GM21447 (cell line): ENCODE data around the gene CLN3.
"Not testable (repeated sequence)": the region's sequence is repeated elsewhere in the genome, so short reads cannot be mapped to it uniquely, and the experiment has no call there.

Experiments
- ATAC-seq: cut with Tn5 transposase; IDR thresholded peaks from one replicate; pipeline ENCODE4 v1.9.1; 2021; ENCODE audit not compliant: unreplicated experiment

Gene CLN3

DNA sequence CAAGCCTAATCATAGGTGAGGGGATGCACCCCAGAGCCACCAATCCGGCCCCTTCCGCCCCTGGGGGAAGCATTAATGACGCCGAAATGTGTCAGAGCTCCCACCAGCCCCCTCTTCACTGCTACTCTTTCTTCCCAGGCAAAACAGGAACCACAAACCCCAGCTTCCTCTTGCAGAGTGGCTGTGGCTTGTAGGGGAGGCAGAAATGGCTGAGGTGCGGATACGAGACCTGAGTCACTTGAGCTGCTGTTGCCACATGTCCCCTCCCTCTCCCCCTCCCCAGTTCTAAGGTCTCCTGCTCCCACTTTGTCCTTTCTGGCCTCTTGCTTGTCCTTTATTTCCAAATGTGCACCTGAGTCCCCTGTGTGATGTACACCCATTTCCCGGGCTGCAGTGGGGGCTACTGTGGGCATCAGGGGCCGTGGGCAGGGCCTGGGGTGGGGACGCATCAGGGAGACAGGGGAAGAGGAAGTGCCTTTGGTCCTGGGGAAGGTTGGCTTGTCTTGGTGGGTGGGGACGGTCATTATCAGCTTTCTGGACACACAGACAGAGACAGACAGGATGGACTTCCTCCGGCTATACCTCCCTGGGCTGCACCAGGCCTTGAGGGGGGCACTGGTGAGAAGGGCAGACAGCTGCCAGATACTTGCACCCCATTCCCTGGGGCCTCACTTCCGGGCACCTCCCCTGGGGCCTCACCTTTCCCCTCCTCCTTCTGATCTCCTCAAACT lies 2.4 kb upstream of the CLN3 start, which contains the start of gene APOBR:
APOBR (plus strand) TSS at position 523 of the 731 bp plus-strand sequence; CDS start at position 562, 39 bp downstream.
- peak; percentile 64 for ATAC-seq

DNA sequence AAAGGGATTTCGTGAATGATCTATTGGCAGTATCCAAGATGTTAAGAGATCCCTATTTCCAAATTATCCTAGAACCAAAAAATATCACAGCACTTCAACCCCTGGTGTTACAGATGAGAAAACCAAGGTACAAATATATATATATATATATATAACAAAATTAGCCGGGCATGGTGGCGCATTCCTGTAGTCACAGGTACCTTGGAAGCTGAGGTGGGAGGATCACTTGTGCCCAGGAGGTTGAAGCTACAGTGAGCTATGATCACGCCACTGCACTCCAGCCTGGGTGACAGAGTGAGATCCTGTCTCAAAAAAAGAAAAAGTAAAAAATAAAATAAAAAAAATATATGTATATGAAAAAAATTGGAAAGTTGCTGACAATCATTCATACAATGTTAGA lies 637 bp upstream of the CLN3 start:
- no peak for ATAC-seq

DNA sequence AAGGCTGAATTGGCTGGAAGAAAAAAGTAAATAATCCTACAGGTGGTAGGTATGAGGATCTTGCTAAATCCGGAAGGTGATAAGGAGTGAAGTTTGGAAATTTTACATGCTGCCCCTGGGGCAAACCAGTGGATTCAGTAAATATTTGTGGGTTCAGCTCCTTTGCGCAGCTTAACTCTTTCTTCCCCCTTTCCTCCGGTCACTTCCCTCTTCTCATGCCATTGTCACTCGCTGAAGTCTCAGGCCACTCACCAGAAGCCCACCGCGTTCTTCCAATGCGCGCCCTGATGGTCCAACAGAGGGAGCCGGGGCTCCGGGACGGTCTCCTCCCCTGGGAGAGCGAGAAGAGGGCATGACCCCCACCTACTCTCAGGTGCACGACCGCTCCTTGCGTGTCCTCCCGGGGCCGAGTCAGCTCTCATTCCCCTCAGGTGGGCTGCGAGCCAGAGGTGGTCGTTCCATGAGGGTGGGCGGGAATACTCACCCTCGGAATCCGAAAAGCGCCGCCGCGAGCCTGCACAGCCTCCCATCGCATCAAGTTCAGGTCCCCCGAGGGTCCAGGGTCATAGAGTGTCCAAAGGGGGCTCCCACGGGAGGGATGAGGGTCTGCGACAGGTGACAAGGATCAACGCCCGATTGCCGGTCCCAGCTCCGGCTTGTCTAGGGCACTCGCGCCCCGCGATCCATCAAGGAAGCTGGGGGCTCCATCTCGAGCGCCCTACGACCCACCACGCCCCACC lies 474 bp downstream of the CLN3 start:
- no peak for ATAC-seq

DNA sequence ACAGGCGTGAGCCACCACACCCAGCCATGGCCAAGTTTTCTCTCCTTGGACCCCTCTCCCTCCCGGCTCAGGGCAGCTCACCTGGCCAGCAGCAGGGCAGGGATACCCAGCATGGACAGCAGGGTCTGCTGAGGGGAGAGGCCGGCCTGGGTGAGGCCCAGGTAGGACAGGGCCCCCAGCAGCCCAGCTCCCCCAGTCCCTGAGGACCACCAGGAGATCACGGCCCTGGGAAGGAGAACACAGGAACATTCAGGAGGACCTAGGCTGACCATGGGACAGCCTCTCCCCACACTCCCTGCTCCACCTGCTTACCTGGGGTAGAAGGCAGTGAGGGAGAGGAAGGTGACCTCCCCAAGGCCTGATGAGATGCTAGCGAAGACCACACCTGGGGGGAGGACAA lies 5.6 kb downstream of the CLN3 start:
- ATAC-seq, result no peak

DNA sequence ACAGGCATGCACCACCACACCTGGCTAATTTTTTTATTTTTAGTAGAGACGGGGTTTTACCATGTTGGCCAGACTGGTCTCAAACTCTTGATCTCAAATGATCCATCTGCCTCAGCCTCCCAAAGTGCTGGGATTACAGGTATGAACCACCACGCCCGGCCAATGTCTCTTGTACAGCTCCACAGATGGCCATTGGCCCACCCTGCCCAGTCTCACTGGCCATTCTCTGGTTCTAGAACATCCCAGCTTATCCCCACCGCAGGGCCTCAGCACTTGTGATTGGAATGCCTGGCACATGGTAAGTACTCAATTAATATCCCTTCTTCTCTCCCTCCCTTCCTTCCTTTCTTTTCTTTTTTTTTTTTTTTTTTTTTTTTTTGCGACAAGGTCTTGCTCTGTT lies 8.5 kb downstream of the CLN3 start:
- ATAC-seq, result not testable (repeated sequence)

DNA sequence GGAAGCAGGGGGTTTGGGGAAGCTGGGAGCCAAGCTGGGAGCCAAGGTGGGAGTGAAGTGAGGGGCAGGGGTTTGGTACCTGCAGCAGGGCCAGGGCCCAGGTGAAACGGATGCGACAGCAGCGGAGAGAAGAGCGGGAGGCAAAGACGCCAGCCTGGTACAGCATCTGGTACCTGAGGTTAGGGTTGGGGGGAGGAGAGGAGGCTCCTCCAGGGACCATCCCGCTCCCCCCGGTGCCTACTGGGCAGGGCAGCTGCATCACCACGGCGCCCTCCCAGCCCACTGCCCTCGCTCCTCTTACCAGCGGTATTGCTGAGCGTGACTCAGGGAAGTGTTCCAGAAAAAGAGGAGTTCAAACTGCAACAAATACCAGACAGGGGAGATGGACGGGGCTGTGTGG lies 9.8 kb downstream of the CLN3 start:
- no peak for ATAC-seq

DNA sequence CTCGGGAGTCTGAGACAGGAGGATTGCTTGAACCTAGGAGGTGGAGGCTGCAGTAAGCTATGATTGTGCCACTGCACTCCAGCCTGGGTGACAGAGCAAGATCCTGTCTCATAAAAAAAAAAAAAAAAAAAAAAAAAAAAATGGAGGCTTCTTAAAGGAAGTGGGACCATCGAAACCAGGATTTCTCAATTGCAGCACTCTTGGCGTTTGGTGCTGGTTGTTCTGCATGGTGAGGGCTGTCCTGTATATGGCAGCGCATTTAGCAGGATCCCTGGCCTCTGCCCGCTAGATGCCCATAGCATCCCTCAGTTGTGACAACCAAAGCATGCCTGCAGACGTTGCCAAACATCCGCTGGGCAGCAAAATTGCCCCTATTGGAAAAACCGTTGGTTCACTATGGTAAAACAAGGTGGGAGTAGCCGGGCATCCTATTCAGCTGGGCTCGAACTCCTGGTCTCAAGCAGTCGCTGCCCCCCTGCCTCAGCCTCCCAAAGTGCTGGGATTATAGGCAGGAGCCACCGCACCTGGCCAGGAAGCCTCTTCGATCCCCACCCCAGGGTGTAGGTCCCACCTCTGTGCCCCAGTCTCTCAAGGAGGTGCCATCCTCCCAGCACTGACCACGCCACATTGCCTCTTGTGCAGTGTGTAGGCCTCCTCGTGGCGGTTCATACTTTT lies 13.2 kb downstream of the CLN3 start:
- no peak for ATAC-seq

DNA sequence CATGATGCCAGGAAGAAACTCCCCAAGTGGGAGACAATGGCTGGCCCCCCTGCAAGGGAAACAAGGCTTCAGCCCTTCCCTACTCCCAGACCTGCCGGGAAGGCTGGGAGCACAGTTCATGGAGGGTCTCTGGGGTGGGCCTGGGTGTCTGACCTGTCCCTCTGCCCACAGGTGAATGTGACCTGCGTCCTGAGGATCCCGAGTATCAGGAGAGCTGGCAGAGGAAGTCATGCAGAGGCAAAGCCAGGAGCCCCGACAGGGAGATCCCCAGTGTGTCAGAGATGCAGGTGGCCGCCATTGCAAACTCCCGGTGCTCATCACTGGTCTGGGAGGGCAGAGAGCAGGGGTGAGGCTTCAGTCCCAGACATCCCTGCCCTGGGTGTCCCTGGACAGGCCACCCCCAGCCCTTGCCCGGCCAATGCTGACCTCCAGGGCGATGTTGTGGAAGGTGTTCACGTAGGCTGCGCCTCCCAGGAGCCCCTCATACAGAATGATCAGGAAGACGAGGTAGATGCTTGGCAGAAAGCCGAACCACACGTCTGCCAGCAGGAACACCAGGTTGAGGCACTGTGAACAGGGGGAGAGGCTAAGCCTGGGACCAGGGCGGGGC lies 14.5 kb downstream of the CLN3 start:
- no peak for ATAC-seq

DNA sequence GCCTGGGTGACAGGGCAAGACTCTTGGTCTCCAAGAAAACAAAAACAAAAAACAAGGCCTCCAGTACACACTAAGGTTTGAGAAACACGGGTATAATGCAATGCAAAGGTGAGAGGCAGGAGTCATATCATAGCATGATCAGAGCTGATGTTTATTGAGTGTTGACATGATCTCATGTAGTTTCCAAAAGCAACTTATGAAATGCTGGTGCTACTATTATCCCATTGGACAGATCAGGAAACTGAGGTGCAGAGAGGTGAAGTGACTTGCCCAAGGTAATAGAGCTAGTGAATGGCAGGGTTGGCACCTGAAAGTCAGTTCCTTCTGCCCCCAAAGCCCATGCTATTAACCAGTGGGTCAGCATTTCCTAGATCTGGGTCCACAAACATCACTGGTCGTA lies 16.7 kb downstream of the CLN3 start:
- no peak for ATAC-seq

DNA sequence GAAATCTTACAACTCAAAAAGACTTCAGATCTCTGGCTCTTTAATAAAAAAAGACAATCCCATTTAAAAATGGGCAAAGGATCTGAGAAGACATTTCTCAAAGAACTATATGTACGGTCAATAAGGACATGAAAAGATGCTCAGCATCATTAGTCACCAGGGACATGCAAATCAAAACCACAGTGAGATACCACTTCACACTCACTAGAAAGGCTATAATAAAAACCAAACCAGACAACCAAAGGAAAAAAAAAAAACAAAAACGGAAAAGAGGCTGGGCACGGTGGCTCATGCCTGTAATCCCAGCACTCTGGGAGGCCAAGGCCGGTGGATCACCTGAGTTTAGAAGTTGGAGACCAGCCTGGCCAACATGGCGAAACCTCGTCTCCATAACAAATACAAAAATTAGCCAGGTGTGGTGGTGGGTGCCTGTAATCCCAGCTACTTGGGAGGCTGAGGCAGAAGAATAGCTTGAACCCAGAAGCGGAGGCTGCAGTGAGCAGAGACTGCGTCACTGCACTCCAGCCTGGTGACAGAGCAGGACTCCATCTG lies 18.1 kb downstream of the CLN3 start:
- ATAC-seq, result no peak

DNA sequence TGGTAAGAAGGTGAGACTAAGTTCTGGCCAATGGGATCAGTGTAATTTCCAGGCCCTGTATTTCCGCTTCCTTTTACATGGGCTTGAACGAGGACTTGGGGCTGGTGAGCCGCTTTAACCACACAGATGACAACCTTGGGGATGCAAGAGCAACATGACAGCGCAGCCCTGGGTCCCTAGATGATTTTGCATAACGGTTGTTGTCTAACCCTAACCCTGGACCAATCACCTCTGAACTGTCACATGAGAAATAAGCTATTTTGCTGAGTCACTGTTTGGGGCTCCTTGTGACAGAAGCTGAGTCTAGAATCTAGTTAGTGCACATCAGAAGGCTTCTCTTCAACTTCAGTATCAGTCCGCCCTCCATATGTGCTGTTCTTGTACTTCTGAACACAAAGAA lies 44.8 kb downstream of the CLN3 start:
- not testable (repeated sequence) for ATAC-seq

DNA sequence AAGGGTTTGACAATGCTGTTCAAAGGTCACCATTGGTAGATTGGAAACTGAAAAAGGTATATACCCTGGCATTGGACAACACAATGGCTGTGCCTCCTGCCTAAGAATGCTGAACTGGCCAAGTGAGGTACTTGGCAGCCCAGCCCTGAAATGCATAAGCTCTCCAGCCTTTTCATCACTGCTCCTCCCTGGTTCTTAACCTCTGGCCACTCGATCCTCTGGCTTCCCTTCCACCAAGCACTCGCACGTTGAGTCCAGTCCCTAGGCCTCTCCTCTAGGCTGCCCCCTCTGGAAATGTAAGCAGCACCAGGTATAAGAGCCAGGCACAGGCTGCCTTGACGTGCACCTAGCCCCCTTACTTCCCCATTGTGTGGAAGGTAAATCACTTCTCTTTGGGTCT lies 45.5 kb downstream of the CLN3 start:
- not testable (repeated sequence) for ATAC-seq

DNA sequence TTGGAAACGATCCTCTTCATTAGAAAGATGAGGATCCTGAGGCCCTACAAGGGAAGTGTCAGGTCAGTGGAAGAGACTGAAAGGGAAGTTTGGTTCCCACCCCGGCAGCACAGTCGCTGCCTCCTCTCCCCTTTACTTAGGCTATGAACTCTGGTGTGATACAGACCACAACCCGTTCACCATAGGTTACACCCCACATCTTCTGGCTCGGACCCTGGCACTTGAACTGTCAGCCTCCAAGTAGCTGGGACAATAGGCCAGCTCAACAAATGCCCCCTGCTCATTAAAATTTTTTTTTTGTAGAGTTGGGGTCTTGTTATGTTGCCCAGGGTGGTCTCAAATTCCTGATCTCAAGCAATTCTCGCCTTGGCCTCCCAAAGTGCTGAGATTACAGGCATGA lies 47.9 kb downstream of the CLN3 start:
- ATAC-seq, result not testable (repeated sequence)

DNA sequence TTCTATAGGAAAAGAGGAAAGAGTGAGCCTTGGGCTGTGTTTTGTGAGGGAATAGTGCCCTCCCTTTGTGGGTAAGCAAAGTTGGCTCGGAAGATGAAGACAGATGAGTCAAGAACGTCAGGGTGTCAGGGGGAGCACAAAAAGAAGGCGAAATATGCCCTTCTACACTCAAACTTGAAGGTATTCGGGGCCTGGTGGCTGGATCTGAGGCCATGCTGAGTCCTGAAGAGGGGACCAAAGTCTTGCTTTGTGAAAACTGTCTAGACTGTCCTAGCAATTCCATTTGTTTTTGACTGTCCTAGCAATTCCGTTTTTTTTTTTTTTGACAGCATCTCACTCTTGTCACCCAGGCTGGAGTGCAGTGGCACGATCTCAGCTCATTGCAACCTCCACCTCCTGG lies 53.0 kb downstream of the CLN3 start:
- ATAC-seq, result not testable (repeated sequence)

DNA sequence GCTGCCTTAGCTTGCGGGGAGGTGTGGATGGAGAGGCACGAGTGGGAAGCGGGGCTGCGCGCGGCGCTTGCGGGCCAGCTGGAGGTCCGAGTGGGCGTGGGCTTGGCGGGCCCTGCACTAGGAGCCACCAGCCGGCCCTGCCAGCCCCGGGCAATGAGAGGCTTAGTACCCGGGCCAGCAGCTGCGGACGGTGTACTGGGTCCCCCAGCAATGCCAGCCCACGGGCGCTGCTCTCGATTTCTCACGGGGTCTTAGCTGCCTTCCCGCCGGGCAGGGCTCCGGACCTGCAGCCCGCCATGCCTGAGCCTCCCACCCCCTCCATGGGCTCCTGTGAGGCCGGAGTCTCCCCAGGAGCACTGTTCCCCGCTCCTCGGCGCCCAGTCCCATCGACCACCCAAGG lies 56.5 kb downstream of the CLN3 start:
- not testable (repeated sequence) for ATAC-seq
